Left lung (tissue), 10 donors: Measurements from ENCODE around the gene SLX9. TPM values are rescaled to one million over a fixed set of nuclear protein-coding genes. Genes with fewer than 3 reads are reported as not detected.
A peak's percentile ranks its signal among the peaks of the same experiment; 100 is the strongest.

Experiments used
- ATAC-seq: fragments of 200-7000 bp; cut with Tn5 transposase; one replicate; pipeline ENCODE4 v1.9.1; 2020; ENCODE audit warnings: moderate library complexity
- DNase-seq, 4 donors: peaks; one replicate each; pipeline ENCODE4 v3.0.0-alpha.2; 2013 to 2020
- H3K27ac ChIP-seq, 2 donors: fragments of 200-600 bp; sonication (generic) in 1 of 2; one replicate each; pipeline versions ENCODE4 v1.5.0 to v1.8.0; 2020 to 2021
- H3K27me3 ChIP-seq, 2 donors: fragments of 200-600 bp; sonication (generic) in 1 of 2; one replicate each; pipeline versions ENCODE4 v1.5.0 to v1.8.0; 2020 to 2021
- H3K36me3 ChIP-seq, 2 donors: fragments of 200-600 bp; sonication (generic) in 1 of 2; one replicate each; pipeline versions ENCODE4 v1.5.0 to v1.8.0; 2020 to 2021
- H3K4me1 ChIP-seq, 2 donors: fragments of 200-600 bp; one replicate each; pipeline ENCODE4 v1.8.0; 2021
- H3K4me3 ChIP-seq, 2 donors: fragments of 200-600 bp; sonication (generic) in 1 of 2; one replicate each; pipeline versions ENCODE4 v1.5.0 to v1.8.0; 2020 to 2021; ENCODE audit warnings: mild to moderate bottlenecking in 1 of 2
- H3K9me3 ChIP-seq, 2 donors: fragments of 200-600 bp; sonication (generic) in 1 of 2; one replicate each; pipeline versions ENCODE4 v1.5.0 to v1.8.0; 2020 to 2021
- intact Hi-C, 2 donors: fragments of 100-400 bp; cut with DNase I; formaldehyde crosslinking; loops; one replicate each; pipeline versions ENCODE4 v1.11.2 to v1.14.2; 2022
- polyA plus RNA-seq, 6 donors: library from polyadenylated mRNA; unstranded; fragments of 120-200 nt; gene quantifications; one replicate each; pipeline ENCODE4 v1.2.1, GENCODE V29; 2013; ENCODE audit not compliant: insufficient read length in 6 of 6
- total RNA-seq, 2 donors: library from RNA; stranded (reverse); fragmentation: NEBNext Ultra II Directional; extraction: Animal tissue kit (Norgen Biotek cat#: 25700); gene quantifications; one replicate each; pipeline ENCODE4 v1.2.1, GENCODE V29; 2021
- TF ChIP-seq, protein P1 (sequence below), 2 donors: fragments of 200-600 bp; sonication (generic) in 1 of 2; IDR thresholded peaks; one replicate each; pipeline versions ENCODE4 v1.5.0 to v1.8.0; 2021; ENCODE audit warnings: antibody characterized with exemption in 2 of 2
- donor health status: DM: no; HTN: yes; CAD: no.
- donor health status: DM: no; HTN: no; CAD: no.

Gene SLX9
- total and polyA plus RNA-seq, 8 donors = 11.5 to 29.6 (median 16.2) TPM

- intact Hi-C loops = no loop called here
These were observed 31.2 kb downstream of the SLX9 start for GRCh38 chr21:44970766-44971671.

GRCh38 chr21:44971672-44971995 lies 31.8 kb downstream of the SLX9 start:
- H3K4me3 ChIP-seq = no peak overlapping the region
- intact Hi-C loops = no loop called here
- peak in 1 of 4 donors; percentile 50 for DNase-seq
- ATAC-seq = no peak
- TF ChIP-seq, protein P1, sequence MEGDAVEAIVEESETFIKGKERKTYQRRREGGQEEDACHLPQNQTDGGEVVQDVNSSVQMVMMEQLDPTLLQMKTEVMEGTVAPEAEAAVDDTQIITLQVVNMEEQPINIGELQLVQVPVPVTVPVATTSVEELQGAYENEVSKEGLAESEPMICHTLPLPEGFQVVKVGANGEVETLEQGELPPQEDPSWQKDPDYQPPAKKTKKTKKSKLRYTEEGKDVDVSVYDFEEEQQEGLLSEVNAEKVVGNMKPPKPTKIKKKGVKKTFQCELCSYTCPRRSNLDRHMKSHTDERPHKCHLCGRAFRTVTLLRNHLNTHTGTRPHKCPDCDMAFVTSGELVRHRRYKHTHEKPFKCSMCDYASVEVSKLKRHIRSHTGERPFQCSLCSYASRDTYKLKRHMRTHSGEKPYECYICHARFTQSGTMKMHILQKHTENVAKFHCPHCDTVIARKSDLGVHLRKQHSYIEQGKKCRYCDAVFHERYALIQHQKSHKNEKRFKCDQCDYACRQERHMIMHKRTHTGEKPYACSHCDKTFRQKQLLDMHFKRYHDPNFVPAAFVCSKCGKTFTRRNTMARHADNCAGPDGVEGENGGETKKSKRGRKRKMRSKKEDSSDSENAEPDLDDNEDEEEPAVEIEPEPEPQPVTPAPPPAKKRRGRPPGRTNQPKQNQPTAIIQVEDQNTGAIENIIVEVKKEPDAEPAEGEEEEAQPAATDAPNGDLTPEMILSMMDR (IDR thresholded peaks at IDR 0.05) = no peak
- no peaks in the 10 kb centered on the region for H3K9me3 ChIP-seq
- H3K4me1 ChIP-seq = peaks cover 11 to 39% of the 10 kb centered on the region in 2 donors
- H3K36me3 ChIP-seq = peaks cover 0 to 62% of the 10 kb centered on the region in 2 donors
- H3K27ac ChIP-seq = no peak overlapping the region
- H3K27me3 ChIP-seq = no peaks in the 10 kb centered on the region

More at GRCh38 chr21:44970766-44971671, 31.2 kb downstream of the SLX9 start:
- H3K27me3 ChIP-seq = no peaks in the 10 kb centered on the region
- no peak overlapping the region for H3K27ac ChIP-seq
- TF ChIP-seq, protein P1 (IDR thresholded peaks at IDR 0.05) = no peak
- peaks cover 0 to 56% of the 10 kb centered on the region in 2 donors for H3K36me3 ChIP-seq
- H3K4me3 ChIP-seq = no peak overlapping the region
- no peaks in the 10 kb centered on the region for H3K9me3 ChIP-seq
- H3K4me1 ChIP-seq = peaks cover 11 to 45% of the 10 kb centered on the region in 2 donors
- ATAC-seq (no peak), DNase-seq (peak in 1 of 4 donors; percentile 70)

DNA sequence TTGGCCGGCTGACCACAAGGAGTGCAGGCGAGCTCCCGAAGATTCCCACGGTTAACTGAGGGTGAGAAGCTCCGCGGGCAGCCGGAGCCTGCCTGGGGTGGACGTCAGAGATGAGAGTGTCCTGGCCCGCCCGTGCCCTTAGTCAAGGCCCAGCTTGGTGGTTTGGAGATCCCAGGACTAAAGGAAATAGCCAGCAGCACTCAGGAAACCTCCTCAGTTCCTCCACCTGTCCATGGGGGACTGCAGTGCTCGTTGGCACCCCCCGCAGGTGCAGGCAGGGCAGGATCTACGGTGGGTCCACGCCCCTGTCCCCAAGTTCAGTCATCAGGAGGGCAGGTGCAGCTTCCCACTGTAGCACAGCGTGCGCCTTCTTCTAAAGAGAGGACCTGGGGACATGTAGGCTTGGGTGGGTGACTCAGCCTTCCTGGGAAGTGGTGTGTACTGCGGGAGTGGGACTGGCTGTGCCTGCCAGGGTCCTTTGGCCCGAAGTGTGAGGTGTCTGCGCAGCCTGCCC lies 32.5 kb downstream of the SLX9 start:
- H3K4me3 ChIP-seq = no peak overlapping the region
- no peaks in the 10 kb centered on the region for H3K27me3 ChIP-seq
- H3K9me3 ChIP-seq = no peaks in the 10 kb centered on the region
- peaks cover 0 to 65% of the 10 kb centered on the region in 2 donors for H3K36me3 ChIP-seq
- H3K4me1 ChIP-seq = peaks cover 5 to 32% of the 10 kb centered on the region in 2 donors
- DNase-seq = peak in 1 of 4 donors; percentile 71
- intact Hi-C loops = no loop called here
- TF ChIP-seq, protein P1 (IDR thresholded peaks at IDR 0.05) = no peak
- no peak overlapping the region for H3K27ac ChIP-seq
- peak; percentile 47 for ATAC-seq

DNA sequence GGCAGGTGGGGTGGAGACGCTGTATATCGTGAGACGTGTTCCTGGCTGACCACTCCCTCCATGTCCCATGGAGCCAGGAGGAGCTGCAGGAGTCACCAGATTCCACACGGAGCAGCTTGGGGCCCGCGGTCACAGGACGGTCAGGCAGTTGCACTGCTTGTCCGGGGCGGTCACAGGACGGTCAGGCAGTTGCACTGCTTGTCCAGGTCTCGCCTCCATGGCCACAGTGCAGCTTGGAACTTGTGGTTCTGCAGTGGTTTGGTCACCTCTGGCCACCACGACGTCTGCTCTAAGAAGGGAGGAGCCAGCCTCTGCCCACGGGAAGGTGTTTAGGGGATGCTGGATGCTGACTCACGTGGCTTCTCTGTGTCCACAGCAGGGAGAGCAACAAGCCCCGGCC lies 33.0 kb downstream of the SLX9 start:
- TF ChIP-seq, protein P1 (IDR thresholded peaks at IDR 0.05) = no peak
- ATAC-seq = peak; percentile 70
- no peak overlapping the region for H3K27ac ChIP-seq
- intact Hi-C loops = no loop called here
- no peak overlapping the region for H3K4me3 ChIP-seq
- peaks cover 0 to 65% of the 10 kb centered on the region in 2 donors for H3K36me3 ChIP-seq
- H3K4me1 ChIP-seq = peaks cover 1 to 27% of the 10 kb centered on the region in 2 donors
- no peaks in the 10 kb centered on the region for H3K27me3 ChIP-seq
- peak in 1 of 4 donors; percentile 64 for DNase-seq
- no peaks in the 10 kb centered on the region for H3K9me3 ChIP-seq

DNA sequence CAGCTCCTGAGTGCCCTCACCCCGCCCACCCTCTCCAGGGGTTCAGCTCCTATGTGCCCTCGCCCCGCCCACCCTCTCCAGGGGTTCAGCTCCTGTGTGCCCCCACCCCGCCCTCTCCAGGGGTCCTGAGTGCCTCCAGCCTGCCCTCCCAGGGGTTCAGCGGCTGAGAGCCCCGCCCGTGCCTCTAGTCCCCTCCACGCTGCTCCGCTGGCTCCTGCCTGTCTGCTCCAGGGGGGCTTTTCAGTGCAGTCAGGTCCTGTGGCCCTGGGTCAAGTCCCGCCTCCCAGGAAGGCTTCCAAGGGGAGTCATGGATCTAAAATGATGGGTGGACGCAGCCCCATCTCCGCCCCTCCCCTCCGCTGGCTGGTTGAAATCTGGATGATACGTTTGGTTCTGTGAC lies 33.8 kb downstream of the SLX9 start:
- H3K27me3 ChIP-seq = no peaks in the 10 kb centered on the region
- no peaks in the 10 kb centered on the region for H3K9me3 ChIP-seq
- intact Hi-C loops = no loop called here
- H3K36me3 ChIP-seq = peaks cover 0 to 63% of the 10 kb centered on the region in 2 donors
- peaks cover 0 to 20% of the 10 kb centered on the region in 2 donors for H3K4me1 ChIP-seq
- ATAC-seq (peak; percentile 10), DNase-seq (peak in 1 of 4 donors; percentile 75)
- TF ChIP-seq, protein P1 (IDR thresholded peaks at IDR 0.05) = no peak
- H3K4me3 ChIP-seq = no peak overlapping the region
- no peak overlapping the region for H3K27ac ChIP-seq
